HFF-Myc (cell line): ENCODE measurements around the gene NEK5.
"Not testable (repeated sequence)": the region's sequence is repeated elsewhere in the genome, so short reads cannot be mapped to it uniquely, and the experiment has no call there.

Experiments used
- DNase-seq: peaks from one replicate; pipeline ENCODE4 v3.0.0-alpha.2; 2011; ENCODE audit warnings: low read depth; ENCODE audit errors: extremely low read depth
- H3K4me3 ChIP-seq: replicated peaks from 2 replicates; pipeline ENCODE4 v1.5.1; 2011; ENCODE audit warnings: low read depth, mild to moderate bottlenecking, control low read depth, low read length
- CTCF ChIP-seq: IDR thresholded peaks from 2 replicates; pipeline ENCODE4 v1.5.1; 2012; ENCODE audit warnings: mild to moderate bottlenecking, low read depth, low read length, control low read depth; ENCODE audit errors: missing control alignments

The NEK5 gene

GRCh38 chr13:52112591-52112990 is 16.3 kb downstream of the NEK5 start:
- no peak overlapping the region for H3K4me3 ChIP-seq
- no peak for TF ChIP-seq CTCF
- no peak for DNase-seq

- no peak for DNase-seq
- no peak overlapping the region for H3K4me3 ChIP-seq
- TF ChIP-seq CTCF: no peak
These were observed 19.7 kb downstream of the NEK5 start for GRCh38 chr13:52109116-52109670.

- no peak for DNase-seq
- H3K4me3 ChIP-seq: no peak overlapping the region
- TF ChIP-seq CTCF: no peak
These were observed 23.0 kb downstream of the NEK5 start for GRCh38 chr13:52105841-52106240.

- no peak for TF ChIP-seq CTCF
- no peak for DNase-seq
- no peak overlapping the region for H3K4me3 ChIP-seq
These were observed 24.2 kb downstream of the NEK5 start for GRCh38 chr13:52104624-52105023.

DNA sequence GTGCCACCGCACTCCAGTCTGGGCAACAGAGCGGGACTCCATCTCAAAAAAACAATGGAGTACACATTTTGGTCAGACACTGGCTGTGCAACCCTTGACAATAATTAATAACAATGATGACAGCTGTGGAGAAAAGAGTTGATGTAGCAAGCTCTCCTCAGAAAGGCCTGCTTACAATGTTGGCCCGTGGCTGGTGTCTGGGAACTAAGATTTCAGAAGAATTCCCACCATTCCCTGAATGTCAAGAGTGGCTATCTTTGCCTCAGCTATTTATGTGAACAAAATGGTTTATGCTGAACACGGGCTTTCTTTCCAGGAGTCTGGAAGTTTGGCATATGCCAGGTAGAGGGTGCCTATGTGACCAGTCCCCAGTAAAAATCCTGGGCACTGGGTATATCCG is 25.5 kb downstream of the NEK5 start:
- no peak for DNase-seq
- no peak for TF ChIP-seq CTCF
- H3K4me3 ChIP-seq: no peak overlapping the region

- H3K4me3 ChIP-seq, DNase-seq: not testable (repeated sequence)
These were observed 26.4 kb downstream of the NEK5 start for GRCh38 chr13:52102423-52102822.

GRCh38 chr13:52097197-52097596 is 31.7 kb downstream of the NEK5 start:
- no peak for DNase-seq
- H3K4me3 ChIP-seq: no peak overlapping the region
- no peak for TF ChIP-seq CTCF
